ENCODE results near the gene PAQR4.

Gene PAQR4

DNA sequence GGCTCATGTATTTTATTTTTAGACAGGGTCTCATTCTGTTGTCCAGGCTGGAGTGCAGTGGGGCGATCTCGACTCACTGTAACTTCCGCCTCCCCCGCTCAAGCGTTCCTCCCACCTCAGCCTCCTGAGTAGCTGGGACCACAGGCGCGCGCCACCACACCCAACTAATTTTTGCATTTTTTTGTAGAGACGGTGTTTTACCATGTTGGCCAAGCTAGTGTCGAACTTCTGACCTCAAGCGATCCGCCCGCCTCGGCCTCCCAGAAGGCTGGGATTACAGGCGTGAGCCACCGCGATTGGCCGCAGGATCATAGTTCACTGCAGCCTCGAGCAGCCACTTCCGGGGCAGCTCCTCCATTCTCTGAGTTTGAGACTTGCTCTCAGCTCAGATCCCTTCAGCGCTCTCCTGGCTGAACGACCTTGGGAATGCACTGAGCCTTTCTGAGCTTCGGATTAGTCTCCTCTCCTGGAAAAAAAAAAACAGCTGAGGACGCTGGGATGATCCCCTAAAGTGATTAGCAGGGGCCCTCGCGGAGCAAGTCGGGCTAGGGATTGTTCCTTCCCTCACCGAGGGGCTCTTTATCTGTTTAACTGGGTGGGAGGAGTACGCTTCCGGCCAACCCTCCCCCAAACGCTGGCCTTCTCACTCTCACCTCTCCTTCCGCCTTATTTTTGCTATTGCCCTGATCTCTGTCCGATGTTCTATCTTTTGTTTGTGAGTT is 12.2 kb downstream of the PAQR4 start:
- no peak for DNase-seq

DNA sequence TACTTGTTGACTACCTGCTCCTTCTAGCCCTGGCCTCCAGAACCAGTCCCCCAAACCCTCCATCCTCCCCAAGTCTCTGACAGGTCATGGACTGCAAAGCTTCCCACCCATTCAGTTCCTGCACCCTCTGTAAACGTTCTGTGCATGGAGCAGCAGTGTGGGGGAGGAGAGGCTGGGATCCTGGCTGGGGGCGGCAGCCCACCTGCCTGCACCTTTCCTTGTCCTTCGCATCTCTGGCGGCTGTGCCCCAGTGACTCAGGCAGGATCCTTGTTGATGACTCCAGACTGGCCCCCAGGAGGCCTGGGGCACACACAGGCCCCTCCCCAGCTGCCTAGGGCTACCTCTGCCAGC is 12.7 kb downstream of the PAQR4 start:
- DNase-seq: no peak

DNA sequence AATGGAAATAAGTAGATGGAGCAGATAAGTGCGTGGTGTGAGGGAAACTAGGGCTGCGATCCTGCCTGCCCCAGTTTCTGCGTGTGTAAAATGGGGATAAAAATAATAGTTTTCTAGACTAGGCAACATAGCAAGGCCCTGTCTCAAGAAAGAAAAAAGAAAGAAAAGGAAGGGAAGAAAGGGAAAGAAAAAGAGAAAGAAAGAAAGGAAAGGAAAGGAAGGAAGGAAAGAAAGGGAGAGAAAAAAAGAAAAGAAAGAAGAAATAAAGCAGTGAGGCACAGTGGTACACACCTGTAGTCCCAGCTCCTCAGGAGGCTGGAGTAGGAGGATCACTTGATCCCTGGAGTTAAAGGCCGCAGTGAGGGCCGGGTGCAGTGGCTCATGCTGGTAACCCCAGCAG is 13.3 kb downstream of the PAQR4 start:
- no peak for DNase-seq

DNA sequence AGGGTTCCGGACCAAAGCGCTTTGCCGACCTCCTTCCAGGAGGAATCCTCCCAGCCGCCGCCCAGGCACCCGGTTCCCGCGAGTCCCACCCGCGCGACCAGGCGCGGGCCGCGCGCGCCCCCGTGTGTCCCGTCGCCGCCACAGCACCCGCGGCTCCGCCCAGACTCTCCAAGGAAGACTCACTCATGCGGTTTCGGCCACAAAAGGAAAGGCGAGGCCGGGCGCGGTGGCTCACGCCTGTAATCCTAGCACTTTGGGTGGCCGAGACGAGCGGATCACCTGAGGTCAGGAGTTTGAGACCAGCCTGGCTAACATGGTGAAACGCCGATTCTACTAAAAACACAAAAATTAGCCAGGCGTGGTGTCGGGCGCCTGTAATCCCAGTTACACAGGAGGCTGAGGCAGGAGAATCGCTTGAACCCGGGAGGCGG is 14.6 kb downstream of the PAQR4 start:
- DNase-seq: peak; percentile 87

DNA sequence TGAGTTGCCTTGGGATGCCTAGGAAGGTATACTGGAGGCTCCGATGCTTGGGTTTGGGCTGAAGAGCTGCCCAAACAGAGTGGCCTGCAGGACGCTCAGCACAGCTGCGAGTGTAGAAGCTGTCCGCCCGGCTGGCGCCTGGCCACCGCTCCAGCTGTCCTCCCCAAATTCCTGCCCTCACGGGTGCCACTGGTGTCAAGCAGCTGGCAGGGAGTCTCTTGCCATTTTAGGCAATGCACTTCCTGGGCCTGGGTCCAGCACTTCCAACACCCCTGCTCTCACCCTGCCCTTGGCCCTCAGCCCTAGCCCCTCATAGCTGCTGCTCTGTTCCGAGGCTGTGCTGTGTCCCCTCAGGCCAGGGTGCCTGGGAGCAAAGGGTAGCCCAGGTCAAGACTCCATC is 16.3 kb downstream of the PAQR4 start:
- DNase-seq: no peak

DNA sequence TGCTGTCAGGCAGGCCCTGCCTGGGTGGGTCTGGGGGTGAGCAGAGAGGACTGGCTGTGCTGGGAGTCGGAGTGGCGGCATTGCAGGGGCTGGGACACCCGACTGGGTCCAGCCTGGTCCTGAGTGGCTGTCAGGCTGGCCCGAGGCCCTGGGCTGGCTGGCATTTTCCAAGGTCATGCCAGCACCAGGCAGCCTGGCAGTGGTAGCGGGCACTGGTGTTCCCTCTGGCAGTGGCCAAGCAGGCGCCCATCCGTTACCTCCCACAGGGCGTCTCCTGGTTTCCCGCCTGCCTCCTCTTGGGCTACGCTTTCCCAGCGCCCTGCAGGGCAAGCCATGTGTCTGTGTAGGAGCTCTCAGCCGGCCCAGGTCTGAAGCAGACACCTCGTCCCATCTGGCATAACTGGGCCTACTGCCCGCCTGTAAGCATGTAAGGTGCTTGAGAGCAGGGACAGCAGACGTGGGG is 16.8 kb downstream of the PAQR4 start:
- no peak for DNase-seq

DNA sequence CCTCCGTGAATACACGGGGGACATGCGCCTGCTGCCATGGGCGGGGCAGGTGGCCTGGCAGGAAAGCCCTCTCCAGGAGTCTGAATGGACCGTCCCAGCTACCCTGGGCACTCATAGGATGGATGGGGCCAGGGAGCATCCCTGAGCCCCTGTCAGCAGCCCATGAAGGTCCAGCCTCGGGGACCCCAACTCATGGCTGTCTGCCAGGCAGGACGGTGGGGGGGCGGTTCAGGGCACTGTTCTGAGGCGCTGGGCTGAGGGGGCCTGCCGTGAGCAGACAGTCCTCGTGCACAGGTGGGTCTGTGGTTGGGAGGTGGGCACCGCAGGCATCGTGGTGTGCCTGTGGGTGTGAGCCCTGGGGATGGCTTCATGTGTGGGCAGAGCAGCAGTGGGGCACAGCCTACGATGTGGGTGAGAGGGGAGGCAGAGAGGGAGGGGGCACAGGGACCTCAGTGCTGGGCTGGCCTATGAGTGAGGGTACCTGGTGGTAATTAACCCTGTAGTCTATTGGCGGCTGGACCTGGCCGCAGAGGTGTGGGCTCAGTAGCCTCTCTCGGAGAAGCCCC is 17.6 kb downstream of the PAQR4 start:
- DNase-seq: no peak

DNA sequence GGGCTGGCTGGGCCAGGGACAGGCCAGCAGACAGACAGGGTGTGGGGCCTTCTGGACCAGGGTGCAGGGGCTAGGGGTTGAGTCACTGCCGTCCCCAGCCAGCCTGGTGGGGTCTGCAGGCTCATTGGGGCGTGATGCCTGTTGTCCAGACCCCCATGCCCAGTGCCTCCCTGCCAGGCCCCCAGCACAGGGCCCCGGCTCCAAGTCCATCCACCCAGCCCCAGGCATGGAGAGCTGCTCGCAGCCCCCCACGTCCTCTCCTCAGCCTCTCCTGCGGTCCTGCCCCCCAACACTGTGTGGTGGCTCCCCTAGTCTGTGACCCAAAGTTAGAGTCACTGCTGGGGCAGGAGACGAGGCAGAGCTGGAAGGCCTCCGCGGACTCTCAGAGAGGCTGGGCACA is 18.1 kb downstream of the PAQR4 start:
- DNase-seq: no peak

DNA sequence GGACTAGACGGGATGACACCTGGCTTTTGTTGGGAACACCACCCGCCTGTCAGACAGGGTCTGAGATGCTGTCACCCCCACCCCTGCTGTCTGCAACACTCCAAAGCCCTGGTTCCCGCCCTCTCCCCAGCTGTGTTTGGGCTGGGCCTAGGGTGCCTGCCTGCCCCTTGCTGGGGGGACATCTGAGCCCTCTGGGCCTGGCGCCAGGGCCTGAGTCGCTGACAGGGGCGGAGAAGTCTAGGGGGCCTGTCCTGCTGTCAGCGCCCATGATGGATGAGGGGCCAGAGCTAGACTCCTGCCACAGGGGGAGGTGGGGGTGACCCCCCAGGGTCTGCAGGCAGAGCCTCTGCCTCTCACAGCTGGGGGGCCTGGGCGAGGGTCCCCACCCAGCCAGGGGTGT is 18.7 kb downstream of the PAQR4 start:
- DNase-seq: no peak

DNA sequence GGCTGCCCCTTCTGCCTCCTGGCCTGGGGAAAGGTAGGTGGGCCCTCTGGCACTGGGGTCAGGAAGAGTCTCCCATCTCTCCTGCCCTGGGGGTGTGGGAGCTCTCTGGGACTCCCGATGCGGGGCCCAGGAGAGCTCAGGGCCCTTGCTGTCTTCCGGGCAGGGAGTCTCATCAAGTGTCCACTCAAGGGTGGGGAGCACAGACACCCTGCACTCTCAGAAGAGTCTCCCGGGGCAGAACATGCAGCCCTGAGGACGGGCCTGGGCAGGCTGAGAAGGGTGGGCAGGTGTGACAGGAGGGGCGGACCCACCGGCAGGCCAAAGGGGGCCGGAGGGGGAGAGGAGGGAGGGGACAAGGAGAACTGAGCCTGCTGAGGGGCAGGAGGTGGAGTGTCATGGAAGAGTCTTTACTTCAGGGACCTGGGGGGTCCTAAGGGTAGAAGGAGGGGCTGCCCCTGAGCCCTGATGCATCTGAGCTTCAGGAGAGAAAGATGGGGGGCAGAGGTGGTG is 19.5 kb downstream of the PAQR4 start:
- no peak for DNase-seq

DNA sequence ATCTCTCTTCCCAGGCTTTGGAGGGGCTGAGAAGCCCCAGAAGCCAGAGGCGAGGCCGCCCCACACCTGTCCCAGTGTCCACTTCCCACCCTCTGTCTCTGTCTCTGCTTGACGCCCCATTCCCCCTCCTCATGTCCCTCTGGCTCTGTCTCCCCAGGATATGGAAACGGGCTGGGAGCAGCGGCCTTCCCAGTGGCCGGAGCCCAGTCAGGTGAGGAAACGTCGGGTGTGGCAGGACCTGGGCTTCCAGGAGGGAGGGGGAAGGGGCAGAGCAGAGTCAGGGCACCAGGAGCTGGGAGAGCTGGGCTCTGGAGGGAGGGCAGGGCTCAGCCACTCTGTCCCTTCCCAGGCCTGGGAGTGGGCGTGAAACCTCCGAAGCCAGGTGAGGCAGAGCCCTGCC is 21.7 kb downstream of the PAQR4 start:
- DNase-seq: no peak

DNA sequence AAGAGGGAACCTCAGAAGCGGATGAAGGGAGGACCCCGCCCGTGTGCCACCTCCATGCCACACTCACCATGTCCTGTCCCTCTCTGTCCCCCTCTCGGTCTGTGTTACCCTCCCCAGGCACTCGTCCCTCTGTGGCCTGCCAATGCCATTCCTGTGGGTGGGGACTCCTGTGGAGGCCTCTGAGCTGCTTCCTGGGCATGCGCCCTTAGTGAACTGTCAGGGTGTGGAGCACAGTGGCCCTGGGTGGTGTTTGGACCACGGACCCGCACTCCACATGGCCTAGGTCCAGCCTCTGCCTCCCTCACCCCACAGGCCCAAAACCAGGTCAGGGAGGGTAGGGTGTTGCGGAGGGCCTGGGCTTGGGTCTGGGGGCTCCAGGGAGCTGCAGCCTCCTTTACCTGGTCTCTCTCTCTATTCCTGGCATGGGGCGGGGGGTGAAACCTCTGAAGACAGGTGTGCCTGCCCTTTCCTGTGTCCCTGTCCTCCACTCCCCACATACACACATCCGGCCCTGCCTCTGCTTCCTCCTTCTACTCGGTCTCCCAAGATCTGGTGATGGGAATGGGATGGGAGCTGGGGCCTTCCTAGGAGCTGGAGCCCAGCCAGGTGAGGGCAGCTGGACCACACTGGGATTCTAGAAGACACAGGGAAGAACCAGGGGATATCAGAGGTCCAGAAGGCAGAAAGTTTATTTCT is 22.6 kb downstream of the PAQR4 start:
- DNase-seq: no peak

DNA sequence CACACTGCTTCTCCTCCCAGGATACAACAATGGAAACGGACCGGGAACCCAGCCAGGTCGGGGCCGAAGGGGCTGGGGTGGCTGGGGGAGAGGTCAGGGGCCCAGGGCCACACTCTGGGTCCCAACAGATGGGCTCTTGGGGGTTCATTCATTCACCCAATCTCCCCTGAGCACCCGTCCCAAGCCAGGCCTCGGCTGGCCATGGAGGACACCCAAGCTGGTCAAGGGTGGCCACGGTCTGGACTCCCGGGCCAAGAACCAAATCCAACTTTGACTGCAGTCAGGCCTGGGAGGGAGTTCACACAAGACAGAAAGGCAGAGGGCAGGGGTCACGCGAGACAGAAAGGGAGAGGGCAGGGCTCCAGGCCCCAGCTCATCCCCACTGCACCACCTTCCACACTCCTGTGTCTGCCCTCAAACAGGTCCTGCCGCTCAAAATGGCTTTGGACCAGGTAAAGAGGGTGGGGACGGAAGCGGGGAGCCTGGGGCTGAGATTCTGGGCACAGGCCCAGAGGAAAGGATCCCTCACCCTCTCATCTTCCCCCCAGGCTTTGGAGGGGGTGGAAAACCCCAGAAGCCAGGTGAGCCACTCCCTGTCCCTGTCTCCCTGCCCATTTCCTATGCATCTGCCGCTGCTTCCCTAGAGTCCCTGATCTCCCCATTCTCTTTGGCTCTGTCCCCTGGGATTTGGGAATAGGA is 23.4 kb downstream of the PAQR4 start:
- no peak for DNase-seq

DNA sequence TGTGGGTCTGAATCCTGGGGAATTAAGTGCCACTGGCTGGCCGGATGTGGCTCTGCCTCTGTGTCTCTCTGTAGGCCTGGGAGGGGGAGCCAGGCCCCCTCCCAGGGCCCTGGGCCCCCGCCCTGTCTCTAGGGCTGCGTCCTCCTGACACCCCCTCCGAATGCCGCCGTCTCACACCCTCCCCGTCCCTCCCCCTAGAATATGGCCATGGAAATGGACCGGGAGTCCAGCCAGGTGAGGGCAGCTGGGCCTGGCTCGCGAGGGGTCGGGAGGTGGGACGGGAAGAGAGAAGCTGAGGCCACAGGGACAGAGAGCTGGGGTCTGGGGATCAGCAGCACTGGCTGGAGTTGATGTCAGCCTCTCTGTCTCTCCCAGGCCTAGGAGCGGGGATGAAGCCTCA is 27.1 kb downstream of the PAQR4 start:
- DNase-seq: no peak

DNA sequence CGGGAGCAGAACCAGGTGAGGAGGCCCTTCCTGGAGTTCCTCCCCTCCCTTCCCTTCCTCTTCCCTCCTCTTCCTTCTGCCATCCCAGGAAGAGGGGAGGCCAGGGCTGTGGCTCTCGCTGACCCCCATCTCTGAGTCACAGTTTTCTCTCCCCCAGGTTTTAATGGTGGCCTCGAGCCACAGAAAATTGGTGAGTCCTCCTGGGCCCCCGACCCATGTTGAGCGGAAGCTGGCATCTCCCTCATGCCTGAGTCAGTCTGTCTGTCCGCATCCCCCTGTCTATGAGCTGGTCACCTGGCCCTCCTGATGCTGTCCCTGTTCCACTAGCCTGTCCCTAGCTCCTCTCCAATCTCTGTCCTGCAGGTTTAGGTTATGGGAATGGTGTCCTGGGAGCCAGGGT is 30.8 kb downstream of the PAQR4 start:
- no peak for DNase-seq

DNA sequence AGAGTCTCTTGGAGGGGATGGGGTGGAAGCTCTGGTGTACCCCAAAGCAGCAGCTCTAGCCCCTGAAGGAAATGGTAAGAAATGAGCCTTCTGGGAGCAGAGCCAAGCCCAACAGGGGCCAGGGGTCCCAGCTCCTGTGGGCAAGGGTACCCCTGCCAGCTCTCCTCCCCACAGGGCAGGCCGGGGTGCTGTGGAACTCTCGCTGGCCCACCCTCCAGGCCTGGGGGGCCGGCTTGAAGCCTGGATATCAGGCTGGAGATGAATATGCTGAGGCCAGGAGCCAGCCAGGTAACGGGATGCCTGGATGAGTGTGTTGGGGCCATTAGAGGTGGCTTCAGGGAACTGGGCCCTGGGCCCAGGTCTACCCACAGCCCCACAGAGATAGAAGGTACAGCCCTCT is 31.4 kb downstream of the PAQR4 start:
- no peak for DNase-seq

DNA sequence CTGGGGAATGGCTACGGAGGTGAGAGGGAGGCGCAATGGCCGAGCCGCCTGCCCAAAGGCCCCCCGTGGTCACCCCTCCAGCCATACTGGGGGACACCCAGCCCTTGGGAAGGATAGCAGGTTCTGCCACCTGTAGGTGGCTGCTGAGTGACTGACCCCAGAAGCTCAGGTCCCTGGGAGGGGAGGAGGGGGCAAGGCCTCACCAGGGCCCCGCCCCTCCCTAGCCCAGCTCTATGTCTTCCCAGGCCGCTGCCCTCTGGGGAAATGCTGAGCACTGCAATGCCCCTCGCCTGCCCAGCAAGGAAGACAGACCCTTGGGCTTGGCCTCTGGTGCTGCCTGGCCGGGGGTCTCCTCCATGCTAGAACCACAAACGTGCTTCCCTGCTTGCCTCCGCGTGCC is 32.2 kb downstream of the PAQR4 start:
- no peak for DNase-seq

DNA sequence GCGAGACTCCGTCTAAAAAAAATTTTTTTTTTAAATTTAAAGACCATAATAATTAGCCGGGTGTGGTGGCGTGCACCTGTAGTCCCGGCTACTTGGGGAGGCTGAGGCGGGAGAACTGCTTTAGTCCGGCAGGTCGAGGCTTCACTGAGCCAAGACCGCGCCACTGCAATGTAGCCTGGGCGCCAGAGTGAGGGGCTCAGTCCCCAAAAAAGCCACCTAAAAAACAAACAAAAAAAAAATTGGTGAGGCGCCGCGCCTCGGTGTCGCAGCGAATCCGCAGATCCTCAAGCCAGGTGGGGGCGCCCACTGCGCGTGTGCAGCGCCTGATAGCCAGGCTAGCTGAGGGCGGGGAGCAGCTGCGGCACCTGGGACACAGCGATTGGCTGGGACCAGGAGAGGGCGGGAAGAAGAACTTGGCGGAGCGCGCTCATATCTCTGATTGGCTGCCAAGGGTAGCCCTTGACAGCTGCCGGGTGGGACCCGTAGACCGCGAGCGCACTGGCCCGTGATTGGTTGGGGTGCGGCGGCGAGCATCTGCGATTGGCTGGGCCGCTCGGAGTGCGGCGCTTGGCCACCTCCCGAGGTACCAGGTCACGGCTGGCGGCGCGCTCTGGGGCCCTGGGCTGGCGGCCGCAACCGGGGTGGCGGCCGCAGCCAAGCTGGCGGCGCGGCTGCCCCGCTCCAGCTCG is 34.6 kb downstream of the PAQR4 start:
- DNase-seq: peak; percentile 98

DNA sequence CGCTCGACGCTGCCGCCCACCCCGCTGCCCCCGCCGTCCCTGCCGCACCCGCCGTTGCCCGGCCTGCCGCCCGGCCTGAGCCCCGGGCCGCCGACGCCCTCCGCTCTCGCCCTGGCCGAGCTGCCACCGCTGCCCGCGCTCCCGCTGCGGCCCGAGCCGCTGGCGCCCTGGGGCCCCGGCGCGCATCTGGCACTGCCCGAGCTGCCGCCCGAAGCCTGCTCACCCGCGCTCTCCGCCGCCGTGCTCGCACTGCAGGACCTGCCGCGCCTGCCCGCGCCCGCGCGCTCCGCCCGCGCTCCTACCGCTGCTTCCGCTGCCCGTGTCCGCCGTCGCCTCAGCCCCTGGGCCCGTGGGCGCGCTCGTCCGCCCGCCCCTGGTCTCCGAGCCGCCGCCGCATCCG is 35.2 kb downstream of the PAQR4 start:
- DNase-seq: peak; percentile 39

DNA sequence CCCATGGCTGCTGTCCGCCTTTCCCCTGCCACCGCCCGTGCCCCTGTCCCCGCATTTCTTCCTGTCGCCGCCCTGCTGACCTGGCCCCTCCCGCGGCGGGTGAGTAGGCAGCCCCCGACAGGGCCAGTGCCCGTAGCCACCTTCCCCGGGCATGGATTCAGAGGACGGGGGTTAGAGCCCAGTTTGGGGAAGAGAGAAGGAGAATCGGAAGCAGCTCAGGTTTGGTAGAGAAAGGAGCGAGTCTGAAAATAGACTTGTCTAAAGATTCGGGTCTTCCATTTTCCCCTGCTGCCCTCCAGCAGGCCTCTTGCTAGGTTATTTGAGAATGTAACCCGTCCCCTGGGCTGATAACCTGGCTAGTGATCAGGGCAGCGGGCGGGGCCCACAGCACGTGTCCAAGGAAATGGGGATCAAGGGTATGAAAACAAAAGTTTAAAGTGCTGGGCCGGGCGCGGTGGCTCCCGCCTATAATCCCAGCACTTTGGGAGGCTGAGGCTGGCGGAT is 35.7 kb downstream of the PAQR4 start:
- DNase-seq: peak; percentile 15

DNA sequence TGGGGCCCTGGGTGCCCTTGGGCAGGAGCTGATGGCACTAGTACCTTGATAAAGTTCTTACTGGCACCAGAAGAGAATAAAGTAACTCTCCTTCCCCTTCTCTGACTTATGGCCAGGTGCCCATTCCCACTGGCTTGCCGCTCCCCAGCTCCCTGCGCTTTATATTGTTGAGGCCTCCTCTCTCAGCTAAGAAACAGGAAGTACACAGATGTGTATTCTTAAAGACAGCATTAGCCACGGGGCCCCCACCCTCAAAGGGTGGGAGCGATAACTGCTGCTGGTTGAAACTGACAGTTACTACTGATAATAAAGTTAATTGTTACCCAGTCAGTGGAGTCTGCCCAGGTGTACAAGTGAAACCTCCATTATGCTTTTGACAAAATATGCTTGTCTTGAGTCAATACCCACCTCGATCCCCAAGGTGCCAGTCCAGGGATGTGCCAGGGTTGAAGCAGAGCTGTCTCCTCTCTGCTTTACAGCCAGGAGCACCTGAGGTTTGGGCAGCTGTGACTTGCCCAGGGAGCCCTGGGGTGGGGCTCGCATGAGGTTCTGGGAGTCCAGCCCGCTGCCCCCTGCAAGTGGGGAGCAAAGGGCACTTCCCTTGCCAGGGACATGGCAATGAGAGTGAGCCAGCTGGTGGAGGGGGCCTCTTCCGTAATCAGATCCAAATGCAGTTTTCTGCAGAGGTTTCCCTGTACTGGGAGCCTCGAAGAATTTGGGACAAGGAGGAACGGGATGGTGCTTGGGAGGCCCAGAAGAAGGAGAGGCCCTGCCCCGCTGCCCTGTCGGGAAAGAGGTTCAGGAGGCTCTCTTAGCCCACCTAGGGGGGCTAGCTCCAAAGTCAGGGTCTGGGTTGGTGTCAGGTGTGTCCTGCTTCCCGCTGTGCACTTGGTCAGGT is 38.2 kb downstream of the PAQR4 start:
- DNase-seq: peak; percentile 10
